ENCODE measurements around the gene PCDHGA7. TPM values are rescaled to one million over a fixed set of nuclear protein-coding genes. Genes with fewer than 3 reads are reported as not detected.
A peak's percentile ranks its signal among the peaks of the same experiment; 100 is the strongest.
"Not testable (repeated sequence)": the region's sequence is repeated elsewhere in the genome, so short reads cannot be mapped to it uniquely, and the experiment has no call there.

The PCDHGA7 gene
- total and polyA plus RNA-seq, 10 donors: 0.18 to 5.4 (median 2.0) TPM

GRCh38 chr5:141407790-141408505 is 25.4 kb downstream of the PCDHGA7 start, which contains the start of gene PCDHGB6:
TSS of gene PCDHGB6 (plus strand) at chr5:141408021. CDS start at chr5:141408203, 182 bp downstream.
- H3K27ac ChIP-seq; H3K36me3 ChIP-seq; intact Hi-C loops (cut with DNase I; ENCODE audit: low total_unique reads); H3K4me1 ChIP-seq: not testable (repeated sequence)
- peak within 1 kb of the TSS in 5 of 8 donors; percentile 16 to 61 (median 19) for H3K4me3 ChIP-seq
- peak; percentile 84 for DNase-seq
- peaks cover 0 to 99% (median 31%) of the 10 kb centered on the region in 7 donors for H3K27me3 ChIP-seq (replicated peaks in 1 of 7)
- H3K9me3 ChIP-seq: peaks cover 4 to 99% (median 93%) of the 10 kb centered on the region in 8 donors
- TF ChIP-seq CTCF (IDR thresholded peaks at IDR 0.05 in 8 of 11, conservative IDR thresholded peaks at IDR 0.05 in 3 of 11): peak in 9 of 11 experiments; percentile 6 to 49 (median 42)
- WGBS, 5 donors: 11 to 20% (median 16%) methylated on average over 35 to 51 of the region's 51 CpGs

- no peak for TF ChIP-seq POLR2AphosphoS5 (IDR thresholded peaks at IDR 0.05)
- TF ChIP-seq POLR2A (IDR thresholded peaks at IDR 0.05): no peak
- TF ChIP-seq CTCF (IDR thresholded peaks at IDR 0.05 in 8 of 11, conservative IDR thresholded peaks at IDR 0.05 in 3 of 11): no peak
- 26 to 45% (median 35%) methylated on average over 17 to 64 of the region's 64 CpGs for WGBS, 5 donors
- peak overlapping the region in 1 of 8 donors; percentile 27 for H3K4me3 ChIP-seq
- DNase-seq: no peak
- intact Hi-C loops (cut with DNase I; ENCODE audit: low total_unique reads): no loop called here
- H3K27ac ChIP-seq: no peak overlapping the region
- H3K27me3 ChIP-seq (replicated peaks in 1 of 7): peaks cover 0 to 99% (median 38%) of the 10 kb centered on the region in 7 donors
- H3K4me1 ChIP-seq: peaks cover 0 to 15% (median 2%) of the 10 kb centered on the region in 6 donors
- H3K9me3 ChIP-seq: peaks cover 4 to 99% (median 93%) of the 10 kb centered on the region in 8 donors
- peaks cover 0 to 6% (median 0%) of the 10 kb centered on the region in 6 donors for H3K36me3 ChIP-seq
Measured at GRCh38 chr5:141409598-141410306, 27.2 kb downstream of the PCDHGA7 start.

GRCh38 chr5:141411575-141411974 is 29.0 kb downstream of the PCDHGA7 start:
- Histone ChIP-seq H3K4me3 (no peak overlapping the region), H3K27me3 (replicated peaks in 1 of 7) (peaks cover 0 to 99% (median 38%) of the 10 kb centered on the region in 7 donors)
- intact Hi-C loops (cut with DNase I; ENCODE audit: low total_unique reads): no loop called here

More at GRCh38 chr5:141411575-141411974, 29.0 kb downstream of the PCDHGA7 start:
- Histone ChIP-seq H3K4me1 (peaks cover 0 to 21% (median 2%) of the 10 kb centered on the region in 6 donors), H3K36me3 (peaks cover 0 to 6% (median 0%) of the 10 kb centered on the region in 6 donors), H3K27ac (no peak overlapping the region), H3K9me3 (peaks cover 4 to 98% (median 91%) of the 10 kb centered on the region in 8 donors)
- no peak for DNase-seq
- TF ChIP-seq CTCF (IDR thresholded peaks at IDR 0.05 in 8 of 11, conservative IDR thresholded peaks at IDR 0.05 in 3 of 11) (no peak), POLR2A (IDR thresholded peaks at IDR 0.05) (no peak), POLR2AphosphoS5 (IDR thresholded peaks at IDR 0.05) (no peak)
- WGBS, 5 donors: 60 to 82% (median 73%) methylated on average over 3 of the region's 3 CpGs

All from spleen (tissue), 11 donors.